Breast epithelium (tissue), 4 donors: ENCODE data around the gene MIOX. TPM values are rescaled to one million over a fixed set of nuclear protein-coding genes. Genes with fewer than 3 reads are reported as not detected.

Experiments
- DNase-seq, 2 donors: peaks; one replicate each; pipeline ENCODE4 v3.0.0-alpha.2; 2019; ENCODE audit warnings: low spot score in 2 of 2
- H3K27ac ChIP-seq, 2 donors: fragments of 200-600 bp; sonication (generic) in 1 of 2; one replicate each; pipeline ENCODE4 v1.5.1; 2016 to 2019; ENCODE audit warnings: mild to moderate bottlenecking in 1 of 2
- H3K27me3 ChIP-seq, 2 donors: fragments of 200-600 bp; sonication (generic) in 1 of 2; one replicate each; pipeline versions ENCODE4 v1.5.1 to v1.6.0; 2017 to 2019; ENCODE audit warnings: control low read depth in 1 of 2, mild to moderate bottlenecking in 1 of 2
- H3K36me3 ChIP-seq: fragments of 200-600 bp; one replicate; pipeline ENCODE4 v1.5.1; 2019
- H3K4me1 ChIP-seq, 2 donors: fragments of 200-600 bp; sonication (generic); one replicate each; pipeline ENCODE4 v1.5.1; 2016 to 2019; ENCODE audit warnings: control low read depth in 1 of 2
- H3K4me3 ChIP-seq, 3 donors: fragments of 200-600 bp; sonication (generic); 1 replicate in 2 of 3; 2 replicates in 1 of 3; pipeline ENCODE4 v1.5.1; 2016 to 2019; ENCODE audit warnings: mild to moderate bottlenecking in 3 of 3, moderate library complexity in 2 of 3
- H3K9me3 ChIP-seq, 2 donors: fragments of 200-600 bp; sonication (generic) in 1 of 2; one replicate each; pipeline ENCODE4 v1.5.1; 2016 to 2019; ENCODE audit warnings: control low read depth in 1 of 2
- CTCF ChIP-seq, 3 donors: fragments of 450-650 bp; IDR thresholded peaks; one replicate each; pipeline ENCODE4 v1.5.1; 2016 to 2017; ENCODE audit warnings: antibody characterized with exemption in 3 of 3, mild to moderate bottlenecking in 3 of 3, moderate library complexity in 3 of 3
- POLR2A ChIP-seq: fragments of 450-650 bp; IDR thresholded peaks from one replicate; pipeline ENCODE4 v1.6.1; 2016; ENCODE audit warnings: antibody characterized with exemption, mild to moderate bottlenecking, moderate library complexity
- POLR2AphosphoS5 ChIP-seq, 3 donors: sonication (generic); formaldehyde crosslinking; IDR thresholded peaks; one replicate each; pipeline ENCODE4 v1.6.1; 2017; ENCODE audit warnings: antibody characterized with exemption in 3 of 3
- intact Hi-C: fragments of 100-400 bp; cut with DNase I; formaldehyde crosslinking; loops from one replicate; pipeline ENCODE4 v1.15.1; 2023; ENCODE audit warnings: low total_unique reads
- total RNA-seq, 3 donors: library from RNA; depleted of rRNA; stranded (reverse); fragments of >200 nt; gene quantifications; one replicate each; pipeline ENCODE4 v1.1.0, GENCODE V29; 2016

Gene MIOX
- total RNA-seq, 3 donors from 2014 or later: not detected

- no peak for DNase-seq
- intact Hi-C loops: no loop called here
- Histone ChIP-seq H3K27me3 (no peaks in the 10 kb centered on the region), H3K36me3 (no peaks in the 10 kb centered on the region), H3K4me3 (no peak overlapping the region), H3K27ac (peak overlapping the region in 1 of 2 donors; percentile 28), H3K4me1 (no peaks in the 10 kb centered on the region), H3K9me3 (no peaks in the 10 kb centered on the region)
- TF ChIP-seq POLR2A (no peak), POLR2AphosphoS5 (IDR thresholded peaks at IDR 0.05) (no peak), CTCF (IDR thresholded peaks at IDR 0.05) (no peak)
These were observed 38.8 kb upstream of the MIOX start for GRCh38 chr22:50447576-50448551.

GRCh38 chr22:50452649-50453048 is 34.0 kb upstream of the MIOX start:
- Histone ChIP-seq H3K9me3 (no peaks in the 10 kb centered on the region), H3K4me3 (no peak overlapping the region), H3K36me3 (no peaks in the 10 kb centered on the region), H3K4me1 (no peaks in the 10 kb centered on the region), H3K27me3 (no peaks in the 10 kb centered on the region), H3K27ac (no peak overlapping the region)
- intact Hi-C loops: no loop called here
- DNase-seq: no peak
- TF ChIP-seq POLR2AphosphoS5 (IDR thresholded peaks at IDR 0.05): no peak
- no peak for TF ChIP-seq CTCF (IDR thresholded peaks at IDR 0.05)
- TF ChIP-seq POLR2A: no peak

GRCh38 chr22:50454556-50455075 is 32.0 kb upstream of the MIOX start:
- no peak overlapping the region for H3K4me3 ChIP-seq
- no peaks in the 10 kb centered on the region for H3K9me3 ChIP-seq
- TF ChIP-seq POLR2AphosphoS5 (IDR thresholded peaks at IDR 0.05) (no peak), POLR2A (no peak), CTCF (IDR thresholded peaks at IDR 0.05) (no peak)
- H3K36me3 ChIP-seq: peaks cover 9% of the 10 kb centered on the region
- H3K4me1 ChIP-seq: no peaks in the 10 kb centered on the region
- DNase-seq: no peak
- H3K27ac ChIP-seq: no peak overlapping the region
- intact Hi-C loops: no loop called here
- no peaks in the 10 kb centered on the region for H3K27me3 ChIP-seq

- DNase-seq: no peak
- TF ChIP-seq CTCF (IDR thresholded peaks at IDR 0.05) (no peak), POLR2AphosphoS5 (IDR thresholded peaks at IDR 0.05) (no peak), POLR2A (no peak)
- H3K36me3 ChIP-seq: peaks cover 14% of the 10 kb centered on the region
- no peaks in the 10 kb centered on the region for H3K4me1 ChIP-seq
- intact Hi-C loops: no loop called here
- H3K4me3 ChIP-seq: no peak overlapping the region
- no peaks in the 10 kb centered on the region for H3K27me3 ChIP-seq
- no peak overlapping the region for H3K27ac ChIP-seq
- H3K9me3 ChIP-seq: no peaks in the 10 kb centered on the region
These were observed 31.5 kb upstream of the MIOX start for GRCh38 chr22:50455201-50455600.

GRCh38 chr22:50456026-50456425 is 30.6 kb upstream of the MIOX start:
- Histone ChIP-seq H3K27me3 (no peaks in the 10 kb centered on the region), H3K4me1 (no peaks in the 10 kb centered on the region), H3K36me3 (peaks cover 15% of the 10 kb centered on the region), H3K9me3 (no peaks in the 10 kb centered on the region), H3K4me3 (no peak overlapping the region), H3K27ac (no peak overlapping the region)
- intact Hi-C loops: no loop called here
- TF ChIP-seq CTCF (IDR thresholded peaks at IDR 0.05) (no peak), POLR2A (no peak), POLR2AphosphoS5 (IDR thresholded peaks at IDR 0.05) (no peak)
- no peak for DNase-seq
